GM18873 (cell line): ENCODE results near the gene TBC1D22B.
A peak's percentile ranks its signal among the peaks of the same experiment; 100 is the strongest.

Experiments
- ATAC-seq: cut with Tn5 transposase; IDR thresholded peaks from one replicate; pipeline ENCODE4 v1.9.1; 2021; ENCODE audit warnings: mild to moderate bottlenecking, moderate library complexity, moderate number of reproducible peaks; ENCODE audit not compliant: unreplicated experiment, low FRiP score

The TBC1D22B gene

GRCh38 chr6:37376078-37376743, 118.6 kb downstream of the TBC1D22B start:
- no peak for ATAC-seq

DNA sequence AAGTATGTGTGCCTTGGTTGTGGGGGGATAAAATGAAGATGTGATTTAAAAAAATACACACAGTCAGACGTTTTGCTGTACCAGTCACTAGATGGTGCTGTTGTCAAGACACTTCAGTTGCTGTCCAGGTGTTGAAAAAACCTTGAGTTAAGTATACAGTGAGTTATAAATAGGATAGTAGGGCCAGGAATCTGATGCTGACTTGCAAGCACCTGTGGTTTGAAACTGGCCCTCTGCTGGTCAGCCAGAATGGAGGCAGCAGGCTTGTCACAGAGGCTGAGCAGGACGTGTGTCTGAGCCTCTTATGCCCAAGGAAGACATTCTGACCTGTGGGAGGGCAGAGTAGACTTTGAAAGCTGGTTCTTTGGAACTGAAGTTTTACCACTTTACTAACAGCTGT, 124.0 kb downstream of the TBC1D22B start:
- ATAC-seq = peak; percentile 52
